HG02852 (cell line): Measurements from ENCODE around the gene RACGAP1.

Source experiments
- ATAC-seq: cut with Tn5 transposase; IDR thresholded peaks from one replicate; pipeline ENCODE4 v1.9.1; 2021; ENCODE audit warnings: mild to moderate bottlenecking, moderate library complexity; ENCODE audit not compliant: unreplicated experiment

The RACGAP1 gene

GRCh38 chr12:50025187-50026059, at the start of gene RACGAP1:
Gene RACGAP1, minus strand, starts transcription at chr12:50025494. Its CDS starts 8,779 bp downstream, at chr12:50016715.
- ATAC-seq, result peak; percentile 98

GRCh38 chr12:50073712-50074111, 48.4 kb upstream of the RACGAP1 start:
- ATAC-seq, result no peak

GRCh38 chr12:50073206-50073605, 47.9 kb upstream of the RACGAP1 start:
- no peak for ATAC-seq

GRCh38 chr12:50072198-50072907, 47.1 kb upstream of the RACGAP1 start:
- ATAC-seq, result no peak

- no peak for ATAC-seq
Measured at GRCh38 chr12:50070314-50071060, 45.2 kb upstream of the RACGAP1 start.

GRCh38 chr12:50069539-50069938, 44.2 kb upstream of the RACGAP1 start:
- no peak for ATAC-seq

GRCh38 chr12:50069069-50069468, 43.8 kb upstream of the RACGAP1 start:
- no peak for ATAC-seq

GRCh38 chr12:50066402-50066801, 41.1 kb upstream of the RACGAP1 start:
- ATAC-seq, result no peak

- ATAC-seq, result no peak
Measured at GRCh38 chr12:50065726-50066310, 40.5 kb upstream of the RACGAP1 start.

- ATAC-seq, result no peak
Measured at GRCh38 chr12:50062728-50063460, 37.6 kb upstream of the RACGAP1 start.

GRCh38 chr12:50061946-50062686, 36.8 kb upstream of the RACGAP1 start:
- no peak for ATAC-seq

GRCh38 chr12:50061171-50061570, 35.9 kb upstream of the RACGAP1 start:
- ATAC-seq, result no peak

- ATAC-seq, result no peak
Measured at GRCh38 chr12:50060120-50060468, 34.8 kb upstream of the RACGAP1 start.

GRCh38 chr12:50059440-50060119, 34.3 kb upstream of the RACGAP1 start:
- ATAC-seq, result no peak

GRCh38 chr12:50058743-50059312, 33.5 kb upstream of the RACGAP1 start:
- ATAC-seq, result no peak

GRCh38 chr12:50057896-50058670, 32.8 kb upstream of the RACGAP1 start:
- no peak for ATAC-seq

- no peak for ATAC-seq
Measured at GRCh38 chr12:50057000-50057841, 31.9 kb upstream of the RACGAP1 start, which contains the start of gene ASIC1. Gene ASIC1, plus strand, starts transcription at chr12:50057596. Its CDS starts 1,171 bp downstream, at chr12:50058767.
